Stimulated activated CD4-positive, alpha-beta T cell treated with anti-CD3 and anti-CD28 coated beads, Interleukin-2, amount 100 ng/mL, for 4 hours (primary cell): ENCODE data around the gene CDK5RAP3.

Experiments
- DNase-seq: peaks from one replicate; pipeline ENCODE4 v3.0.0-alpha.2; 2020; ENCODE audit warnings: low read depth

The CDK5RAP3 gene

GRCh38 chr17:47949197-47949759, 21.6 kb upstream of the CDK5RAP3 start:
- DNase-seq: peak; percentile 69

GRCh38 chr17:47949946-47950345, 21.0 kb upstream of the CDK5RAP3 start:
- no peak for DNase-seq

GRCh38 chr17:47950448-47950847, 20.5 kb upstream of the CDK5RAP3 start:
- DNase-seq: no peak

- DNase-seq: no peak
Observed at GRCh38 chr17:47952171-47953021, 18.5 kb upstream of the CDK5RAP3 start.

- no peak for DNase-seq
Observed at GRCh38 chr17:47953909-47954308, 17.0 kb upstream of the CDK5RAP3 start.

GRCh38 chr17:47955497-47956461, 15.1 kb upstream of the CDK5RAP3 start:
- DNase-seq: no peak

- DNase-seq: no peak
Observed at GRCh38 chr17:47956791-47957590, 13.9 kb upstream of the CDK5RAP3 start.

GRCh38 chr17:47957591-47958490, 13.1 kb upstream of the CDK5RAP3 start, which contains the start of gene PRR15L:
TSS of gene PRR15L (minus strand) at chr17:47957883. CDS start at chr17:47953234, 4,649 bp downstream.
- DNase-seq: no peak

GRCh38 chr17:47959825-47960655, 10.9 kb upstream of the CDK5RAP3 start:
- DNase-seq: no peak

- no peak for DNase-seq
Observed at GRCh38 chr17:47961406-47961805, 9.5 kb upstream of the CDK5RAP3 start.

GRCh38 chr17:47962901-47963300, 8.0 kb upstream of the CDK5RAP3 start:
- DNase-seq: no peak

GRCh38 chr17:47964856-47965255, 6.1 kb upstream of the CDK5RAP3 start:
- DNase-seq: no peak

- no peak for DNase-seq
Observed at GRCh38 chr17:47966079-47966519, 4.8 kb upstream of the CDK5RAP3 start.

- no peak for DNase-seq
Observed at GRCh38 chr17:47967607-47968252, 3.2 kb upstream of the CDK5RAP3 start.

GRCh38 chr17:47968836-47969235, 2.1 kb upstream of the CDK5RAP3 start:
- DNase-seq: no peak

GRCh38 chr17:47969930-47970724, 786 bp upstream of the CDK5RAP3 start:
- DNase-seq: no peak

- no peak for DNase-seq
Observed at GRCh38 chr17:47973541-47973940, 2.6 kb downstream of the CDK5RAP3 start.

- DNase-seq: no peak
Observed at GRCh38 chr17:47975189-47975822, 4.4 kb downstream of the CDK5RAP3 start.
